ENCODE results near the gene RHNO1. TPM values are rescaled to one million over a fixed set of nuclear protein-coding genes. Genes with fewer than 3 reads are reported as not detected.
A peak's percentile ranks its signal among the peaks of the same experiment; 100 is the strongest.
"Not testable (repeated sequence)": the region's sequence is repeated elsewhere in the genome, so short reads cannot be mapped to it uniquely, and the experiment has no call there.

The RHNO1 gene
- total and polyA plus RNA-seq, 7 donors: 1.8 to 11.7 (median 6.4) TPM

GRCh38 chr12:2862876-2863275, 14.1 kb upstream of the RHNO1 start:
- H3K27ac ChIP-seq: no peak overlapping the region
- no peaks in the 10 kb centered on the region for H3K9me3 ChIP-seq
- no peak overlapping the region for H3K4me3 ChIP-seq
- peaks cover 5% of the 10 kb centered on the region for H3K4me1 ChIP-seq
- no peak for TF ChIP-seq CTCF (IDR thresholded peaks at IDR 0.05)
- no peaks in the 10 kb centered on the region for H3K27me3 ChIP-seq (ENCODE audit: insufficient read depth in 3 of 3, low read length in 2 of 3)
- 32 to 48% (median 34%) methylated on average over 7 of the region's 7 CpGs for WGBS, 3 donors
- no peaks in the 10 kb centered on the region for H3K36me3 ChIP-seq (ENCODE audit: insufficient read depth in 1 of 2, low read depth in 1 of 2)
- intact Hi-C loops (cut with DNase I): no loop called here
- ATAC-seq: peak; percentile 18 to 79 (median 63)
- DNase-seq: peak in 1 of 2 donors; percentile 63

- H3K27ac ChIP-seq; H3K27me3 ChIP-seq (ENCODE audit: insufficient read depth in 3 of 3, low read length in 2 of 3); H3K36me3 ChIP-seq (ENCODE audit: insufficient read depth in 1 of 2, low read depth in 1 of 2); ATAC-seq; intact Hi-C loops (cut with DNase I); DNase-seq; H3K9me3 ChIP-seq; H3K4me1 ChIP-seq; H3K4me3 ChIP-seq: not testable (repeated sequence)
- WGBS, 3 donors: 92 to 96% (median 92%) methylated on average over 7 of the region's 7 CpGs
Measured at GRCh38 chr12:2863402-2863801, 13.6 kb upstream of the RHNO1 start.

DNA sequence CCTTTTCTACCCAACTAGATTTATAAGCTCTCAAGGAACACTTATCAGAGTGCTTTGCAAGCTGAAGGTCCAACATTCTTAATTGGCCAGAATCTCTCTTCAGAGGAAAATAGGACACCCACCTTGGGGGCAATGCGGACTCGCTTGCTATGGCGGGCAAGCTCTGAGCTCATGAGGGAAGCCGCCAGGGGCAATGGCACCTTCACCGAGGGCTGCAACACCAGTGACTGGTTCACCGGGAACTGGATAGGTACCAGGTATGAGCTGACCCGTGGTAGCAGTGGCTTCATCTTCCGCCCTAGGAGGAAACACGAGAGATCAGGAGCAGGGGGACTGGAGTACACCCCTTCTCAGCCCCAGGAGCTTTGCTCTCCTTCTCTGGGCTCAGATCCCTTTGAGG, 12.8 kb upstream of the RHNO1 start:
- intact Hi-C loops (cut with DNase I): no loop called here
- ATAC-seq (no peak), DNase-seq (no peak)
- no peak overlapping the region for H3K27ac ChIP-seq
- H3K27me3 ChIP-seq (ENCODE audit: insufficient read depth in 3 of 3, low read length in 2 of 3): no peaks in the 10 kb centered on the region
- H3K36me3 ChIP-seq (ENCODE audit: insufficient read depth in 1 of 2, low read depth in 1 of 2): no peaks in the 10 kb centered on the region
- H3K9me3 ChIP-seq: no peaks in the 10 kb centered on the region
- no peak overlapping the region for H3K4me3 ChIP-seq
- no peaks in the 10 kb centered on the region for H3K4me1 ChIP-seq
- no peak for TF ChIP-seq CTCF (IDR thresholded peaks at IDR 0.05)
- 97 to 98% (median 98%) methylated on average over 9 of the region's 9 CpGs for WGBS, 3 donors

GRCh38 chr12:2868986-2869632, 7.9 kb upstream of the RHNO1 start:
- H3K9me3 ChIP-seq; H3K4me3 ChIP-seq; DNase-seq; H3K27ac ChIP-seq; ATAC-seq; intact Hi-C loops (cut with DNase I); H3K36me3 ChIP-seq (ENCODE audit: insufficient read depth in 1 of 2, low read depth in 1 of 2); H3K4me1 ChIP-seq; H3K27me3 ChIP-seq (ENCODE audit: insufficient read depth in 3 of 3, low read length in 2 of 3): not testable (repeated sequence)
- 93 to 98% (median 95%) methylated on average over 9 of the region's 9 CpGs for WGBS, 3 donors

DNA sequence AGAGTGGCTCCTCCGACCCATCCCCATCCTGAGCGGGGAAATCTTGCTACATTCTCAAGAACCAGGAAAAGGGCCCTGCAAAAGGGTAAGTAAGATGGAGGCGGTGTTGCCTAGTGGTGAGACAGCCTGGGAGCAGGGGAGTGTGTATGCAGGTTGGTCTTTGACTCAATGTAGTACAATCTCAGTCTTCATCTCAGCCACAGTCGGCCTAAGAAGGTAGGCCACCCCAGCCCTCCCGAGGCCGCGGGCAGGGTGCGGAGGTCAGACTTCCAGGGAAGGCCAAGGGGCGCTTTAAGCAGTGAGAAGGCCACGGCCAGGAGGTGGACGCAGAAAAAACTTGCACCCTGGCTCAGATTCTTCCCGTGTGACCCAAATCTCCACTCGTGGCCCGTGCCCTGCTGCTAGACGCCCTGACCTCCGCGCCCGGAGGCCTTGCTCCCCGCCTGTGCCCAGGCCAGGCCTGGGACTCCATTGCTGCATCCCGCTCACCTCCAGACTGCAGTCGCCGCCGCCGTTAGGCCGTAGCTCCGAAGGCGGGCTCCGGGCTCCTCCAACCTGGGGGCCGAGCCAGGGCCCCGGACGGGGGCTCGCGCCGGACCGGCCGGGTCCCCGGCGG, 484 bp upstream of the RHNO1 start:
- Histone ChIP-seq H3K27me3 (ENCODE audit: insufficient read depth in 3 of 3, low read length in 2 of 3) (no peaks in the 10 kb centered on the region), H3K4me1 (peaks cover 11% of the 10 kb centered on the region), H3K9me3 (no peaks in the 10 kb centered on the region), H3K27ac (no peak overlapping the region), H3K36me3 (ENCODE audit: insufficient read depth in 1 of 2, low read depth in 1 of 2) (peaks cover 0 to 2% of the 10 kb centered on the region in 2 donors), H3K4me3 (peak overlapping the region; percentile 78)
- 5 to 10% (median 7%) methylated on average over 17 to 38 of the region's 38 CpGs for WGBS, 3 donors
- intact Hi-C loops (cut with DNase I): no loop called here
- no peak for TF ChIP-seq CTCF (IDR thresholded peaks at IDR 0.05)
- DNase-seq (no peak), ATAC-seq (peak in 2 of 4 donors; percentile 7 to 50)
